HCT116 (cell line): ENCODE results near the gene ARVCF. TPM values are rescaled to one million over a fixed set of nuclear protein-coding genes. Genes with fewer than 3 reads are reported as not detected.

Experiments used
- ATAC-seq: fragments of 200-7000 bp; cut with Tn5 transposase; 2 replicates; pipeline ENCODE4 v1.9.1; 2020; ENCODE audit warnings: mild to moderate bottlenecking, moderate library complexity
- BruUV-seq: library from RNA; stranded (reverse); fragments of 400-500 nt; replicated peaks from 2 replicates; lab custom pipeline; 2021; lab: Mats Ljungman, UMichigan
- CTCF ChIA-PET: fragments of 300-600 bp; sonication (Branson Sonifier 250); formaldehyde crosslinking; loops from one replicate; lab custom pipeline; 2021; ENCODE audit warnings: antibody characterized with exemption; lab: Charles Lee
- POLR2A ChIA-PET: fragments of 300-600, 350-600 bp; sonication (Branson Sonifier 250); formaldehyde crosslinking; loops from one replicate; lab custom pipeline; 2021; ENCODE audit warnings: antibody characterized with exemption; lab: Charles Lee
- RAD21 ChIA-PET, 2 experiments: fragments of 300-600 bp; sonication (Branson Sonifier 250); formaldehyde crosslinking; loops; one replicate each; lab custom pipeline; 2023; ENCODE audit warnings: low total read pairs in 2 of 2; ENCODE audit not compliant: uncharacterized antibody in 2 of 2, unreplicated experiment in 2 of 2, low non-redundant PET in 1 of 2; lab: Charles Lee
- DNase-seq: peaks from one replicate; pipeline ENCODE4 v3.0.0-alpha.2; 2010; ENCODE audit warnings: low read depth, low spot score
- H2AFZ ChIP-seq: fragments of 200-600 bp; shearing (Covaris generic), sonication (generic); 2 replicates; pipeline ENCODE4 v1.6.1; 2017; ENCODE audit warnings: low read depth, mixed run types, mixed read lengths, antibody characterized with exemption, low read length; ENCODE audit not compliant: poor library complexity, severe bottlenecking
- H3K27ac ChIP-seq: 2 replicates; pipeline ENCODE4 v1.5.1; 2012; ENCODE audit warnings: low read depth, low read length
- H3K27me3 ChIP-seq: fragments of 200-600 bp; sonication (generic); 2 replicates; pipeline ENCODE4 v1.6.1; 2016; ENCODE audit warnings: mixed run types, low read length, mixed read lengths; ENCODE audit not compliant: insufficient read depth
- H3K36me3 ChIP-seq, 2 experiments: fragments of 200-500 bp in 1 of 2; fragments of 200-600 bp in 1 of 2; sonication (Bioruptor generic) in 1 of 2; sonication (generic) in 1 of 2; 2 replicates each; pipeline versions ENCODE4 v1.5.1 to v1.6.1; 2014 to 2016; ENCODE audit warnings: low read length in 2 of 2, inconsistent platforms in 1 of 2, mixed read lengths in 1 of 2, mixed run types in 1 of 2; ENCODE audit not compliant: insufficient read depth in 2 of 2, control insufficient read depth in 1 of 2
- H3K4me1 ChIP-seq, 2 experiments: fragments of 200-600 bp in 1 of 2; sonication (generic) in 1 of 2; 2 replicates each; pipeline versions ENCODE4 v1.5.1 to v1.6.1; 2012 to 2017; ENCODE audit warnings: low read length in 2 of 2, inconsistent platforms in 1 of 2, mild to moderate bottlenecking in 1 of 2, mixed read lengths in 1 of 2, mixed run types in 1 of 2, moderate library complexity in 1 of 2; ENCODE audit not compliant: insufficient read depth in 2 of 2, control insufficient read depth in 1 of 2
- H3K4me2 ChIP-seq: fragments of 200-600 bp; sonication (generic); 2 replicates; pipeline ENCODE4 v1.6.1; 2017; ENCODE audit warnings: mixed run types, low read length, mixed read lengths
- H3K4me3 ChIP-seq, 2 experiments: fragments of 200-600 bp in 1 of 2; sonication (generic) in 1 of 2; replicated peaks in 1 of 2; 2 replicates each; pipeline ENCODE4 v1.5.1; 2011 to 2016; ENCODE audit warnings: low read length in 2 of 2, control low read depth in 1 of 2, low read depth in 1 of 2, mild to moderate bottlenecking in 1 of 2, mixed read lengths in 1 of 2, mixed run types in 1 of 2
- H3K79me2 ChIP-seq: fragments of 200-600 bp; sonication (generic); 2 replicates; pipeline ENCODE4 v1.6.1; 2017; ENCODE audit warnings: mild to moderate bottlenecking, mixed run types, low read length, moderate library complexity, mixed read lengths; ENCODE audit not compliant: insufficient read depth
- H3K9ac ChIP-seq: fragments of 200-600 bp; sonication (generic); 2 replicates; pipeline ENCODE4 v1.6.1; 2016; ENCODE audit warnings: low read length, mixed read lengths
- H3K9me2 ChIP-seq: fragments of 200-600 bp; sonication (generic), shearing (Covaris generic); 2 replicates; pipeline ENCODE4 v1.6.1; 2017; ENCODE audit warnings: mixed run types, mild to moderate bottlenecking, moderate library complexity; ENCODE audit not compliant: insufficient read depth
- H3K9me3 ChIP-seq, 2 experiments: fragments of 200-500 bp in 1 of 2; fragments of 200-600 bp in 1 of 2; sonication (Bioruptor generic) in 1 of 2; sonication (generic) in 1 of 2; 2 replicates each; pipeline ENCODE4 v1.6.1; 2014 to 2017; ENCODE audit warnings: low read length in 2 of 2, mixed read lengths in 2 of 2, inconsistent platforms in 1 of 2, low read depth in 1 of 2, mild to moderate bottlenecking in 1 of 2, mixed run types in 1 of 2, moderate library complexity in 1 of 2; ENCODE audit not compliant: control insufficient read depth in 1 of 2, insufficient read depth in 1 of 2
- H4K20me1 ChIP-seq: fragments of 200-600 bp; sonication (generic), shearing (Covaris generic); 2 replicates; pipeline ENCODE4 v1.6.1; 2017; ENCODE audit warnings: mixed run types, mild to moderate bottlenecking, moderate library complexity; ENCODE audit not compliant: insufficient read depth
- ATF3 ChIP-seq: IDR thresholded peaks from 2 replicates; pipeline ENCODE4 v1.6.1; 2012
- CBX3 ChIP-seq: IDR thresholded peaks from 2 replicates; pipeline ENCODE4 v1.6.1; 2012; ENCODE audit warnings: low read depth
- CEBPB ChIP-seq: IDR thresholded peaks from 2 replicates; pipeline ENCODE4 v1.6.1; 2012; ENCODE audit warnings: low read depth
- CTCF ChIP-seq, 3 experiments: fragments of 200-600 bp in 1 of 3; sonication (generic) in 1 of 3; IDR thresholded peaks in 2 of 3; conservative IDR thresholded peaks in 1 of 3; 2 replicates each; pipeline ENCODE4 v1.5.1; 2012 to 2017; ENCODE audit warnings: low read depth in 2 of 3, low read length in 2 of 3, antibody characterized with exemption in 1 of 3, borderline replicate concordance in 1 of 3, control low read depth in 1 of 3, mild to moderate bottlenecking in 1 of 3, mixed read lengths in 1 of 3, mixed run types in 1 of 3, moderate library complexity in 1 of 3; ENCODE audit not compliant: insufficient read depth in 1 of 3
- EGR1 ChIP-seq: IDR thresholded peaks from 2 replicates; pipeline ENCODE4 v1.6.1; 2012; ENCODE audit warnings: low read depth
- EZH2phosphoT487 ChIP-seq: fragments of 200-600 bp; IDR thresholded peaks from 2 replicates; pipeline ENCODE4 v1.6.1; 2018; ENCODE audit warnings: antibody characterized with exemption, borderline replicate concordance
- FOSL1 ChIP-seq: IDR thresholded peaks from 2 replicates; pipeline ENCODE4 v1.6.1; 2012; ENCODE audit warnings: low read depth
- JUND ChIP-seq: IDR thresholded peaks from 2 replicates; pipeline ENCODE4 v1.6.1; 2012
- MAX ChIP-seq: IDR thresholded peaks from 2 replicates; pipeline ENCODE4 v1.6.1; 2012
- POLR2A ChIP-seq: IDR thresholded peaks from 2 replicates; pipeline ENCODE4 v1.7.0; 2011; ENCODE audit warnings: borderline replicate concordance; ENCODE audit not compliant: insufficient read depth, insufficient read length; ENCODE audit errors: extremely low read depth
- POLR2AphosphoS5 ChIP-seq: IDR thresholded peaks from 2 replicates; pipeline ENCODE4 v1.6.1; 2011; ENCODE audit warnings: mild to moderate bottlenecking, low read depth, low read length, moderate library complexity
- RAD21 ChIP-seq: IDR thresholded peaks from 2 replicates; pipeline ENCODE4 v1.6.1; 2012; ENCODE audit warnings: low read depth, mild to moderate bottlenecking
- REST ChIP-seq: IDR thresholded peaks from 2 replicates; pipeline ENCODE4 v1.6.1; 2012; ENCODE audit warnings: low read depth
- SIN3A ChIP-seq: IDR thresholded peaks from 2 replicates; pipeline ENCODE4 v1.6.1; 2012; ENCODE audit warnings: low read depth
- SP1 ChIP-seq: IDR thresholded peaks from 2 replicates; pipeline ENCODE4 v1.6.1; 2012; ENCODE audit warnings: low read depth
- TCF7L2 ChIP-seq: IDR thresholded peaks from 2 replicates; pipeline ENCODE4 v1.7.0; 2011; ENCODE audit warnings: borderline replicate concordance, inconsistent platforms; ENCODE audit not compliant: insufficient read depth, insufficient read length; ENCODE audit errors: extremely low read depth
- YY1 ChIP-seq: IDR thresholded peaks from 2 replicates; pipeline ENCODE4 v1.6.1; 2011; ENCODE audit warnings: low read length, low read depth, moderate library complexity, mild to moderate bottlenecking; ENCODE audit not compliant: insufficient replicate concordance; ENCODE audit errors: extremely low read depth
- ZNF274 ChIP-seq: fragments of 200-500 bp; sonication (Bioruptor generic); IDR thresholded peaks from 2 replicates; pipeline ENCODE4 v1.6.1; 2014; ENCODE audit warnings: mild to moderate bottlenecking, low read depth, low read length, inconsistent platforms
- intact Hi-C: fragments of 100-400 bp; cut with micrococcal nuclease; formaldehyde crosslinking; loops from 2 replicates; pipeline ENCODE4 v1.10.0; 2022
- total RNA-seq: library from RNA; stranded (reverse); gene quantifications from one replicate; pipeline ENCODE4 v1.2.1, GENCODE V29; 2021; ENCODE audit not compliant: unreplicated experiment

The ARVCF gene
- total RNA-seq, 1 experiment from 2014 or later = 42.8 TPM

GRCh38 chr22:20010307-20011122, 6.1 kb downstream of the ARVCF start:
- RAD21 ChIA-PET = no interaction called here
- H3K27me3 ChIP-seq = no peaks in the 10 kb centered on the region
- H3K4me2 ChIP-seq = no peak overlapping the region
- no peak overlapping the region for H2AFZ ChIP-seq
- DNase-seq (no peak), ATAC-seq (no peak)
- POLR2A ChIA-PET = interaction anchor here (1.6 kb wide), 1 partner anchor 10 kb away, joined by 3 read pairs; the partner anchor contains the start of gene TANGO2
- no peaks in the 10 kb centered on the region for H3K36me3 ChIP-seq
- H3K4me1 ChIP-seq = peaks cover 9 to 18% of the 10 kb centered on the region in 2 experiments; a peak in 3 of 4 replicates
- no peak overlapping the region for H3K4me3 ChIP-seq
- no peaks in the 10 kb centered on the region for H3K9me3 ChIP-seq
- H3K9ac ChIP-seq = no peak overlapping the region
- no peaks in the 10 kb centered on the region for H3K9me2 ChIP-seq
- no peaks in the 10 kb centered on the region for H3K79me2 ChIP-seq
- no peaks in the 10 kb centered on the region for H4K20me1 ChIP-seq
- TF ChIP-seq RAD21 (no peak), CEBPB (no peak), YY1 (no peak), POLR2AphosphoS5 (no peak), ZNF274 (no peak), REST (no peak), SP1 (no peak), FOSL1 (no peak), EZH2phosphoT487 (no peak), TCF7L2 (no peak), CTCF (IDR thresholded peaks at IDR 0.05 in 2 of 3, conservative IDR thresholded peaks at IDR 0.05 in 1 of 3; ENCODE audit: borderline replicate concordance in 1 of 3, insufficient read depth in 1 of 3, low read depth in 2 of 3, low read length in 2 of 3) (no peak), MAX (no peak), EGR1 (no peak), SIN3A (no peak), ATF3 (no peak), POLR2A (no peak), JUND (no peak), CBX3 (no peak)
- intact Hi-C loops = loop anchor here (5.0 kb wide), 1 partner anchor 38 kb away; no protein-coding TSS in a partner anchor
- BruUV-seq = no TSS peak
- H3K27ac ChIP-seq = no peak overlapping the region
- CTCF ChIA-PET = no interaction called here
